Measurements from ENCODE around the gene ZNF594.

- TF ChIP-seq CREB5 (CRISPR knock-in tag; IDR thresholded peaks at IDR 0.05; ENCODE audit: low read depth), result no peak
- TF ChIP-seq ZNF8 (CRISPR knock-in tag; IDR thresholded peaks at IDR 0.05), result no peak
- TF ChIP-seq TSHZ2 (CRISPR knock-in tag; IDR thresholded peaks at IDR 0.05), result no peak
- no peak for TF ChIP-seq ARNTL (CRISPR knock-in tag; IDR thresholded peaks at IDR 0.05; ENCODE audit: borderline replicate concordance, low read depth)
- no peak for TF ChIP-seq RARB (CRISPR knock-in tag; IDR thresholded peaks at IDR 0.05)
- TF ChIP-seq ZC3H10 (CRISPR knock-in tag; IDR thresholded peaks at IDR 0.05), result no peak
- TF ChIP-seq PATZ1 (CRISPR knock-in tag; IDR thresholded peaks at IDR 0.05; ENCODE audit: borderline replicate concordance), result no peak
- no peak for TF ChIP-seq SNAI2 (CRISPR knock-in tag; IDR thresholded peaks at IDR 0.05)
- no peak for TF ChIP-seq TOX (CRISPR knock-in tag; IDR thresholded peaks at IDR 0.05; ENCODE audit: borderline replicate concordance)
- TF ChIP-seq PPARA (CRISPR knock-in tag; IDR thresholded peaks at IDR 0.05; ENCODE audit: borderline replicate concordance), result no peak
- TF ChIP-seq ZFP30 (CRISPR knock-in tag; IDR thresholded peaks at IDR 0.05), result no peak
- no peak for TF ChIP-seq ZNF70 (CRISPR knock-in tag; IDR thresholded peaks at IDR 0.05)
These were observed 55.7 kb downstream of the ZNF594 start for GRCh38 chr17:5135726-5136579.
